Colonic mucosa (tissue), 2 donors: ENCODE measurements around the gene PALB2. TPM values are rescaled to one million over a fixed set of nuclear protein-coding genes. Genes with fewer than 3 reads are reported as not detected.

Source experiments
- total RNA-seq, 2 donors: library from RNA; stranded (reverse); fragmentation: NEBNext Ultra II Directional in 1 of 2; extraction: Animal tissue kit (Norgen Biotek cat#: 25700) in 1 of 2; gene quantifications; one replicate each; pipeline ENCODE4 v1.2.1, GENCODE V29; 2021
- donor health status: DM: no; HTN: no; CAD: no.
- donor health status: DM: no; HTN: no; CAD: no.

Gene PALB2
- total RNA-seq, 2 donors from 2014 or later: 8.2 to 13.3 TPM

Other genes starting within 250 kb of the PALB2 start
- gene COG7, start 188.1 kb downstream of the PALB2 start, total RNA-seq: 10 to 100 TPM; 31.4 to 40.0 TPM
- gene GGA2, start 130.8 kb downstream of the PALB2 start, total RNA-seq: 10 to 100 TPM; 45.3 to 48.0 TPM
- gene EARS2, start 84.0 kb downstream of the PALB2 start, total RNA-seq: 10 to 100 TPM; 12.3 to 28.7 TPM
- 10 to 100 TPM; 32.4 to 62.4 TPM for gene UBFD1, start 83.6 kb downstream of the PALB2 start, total RNA-seq
- 100 to 1,000 TPM; 136 to 212 TPM for gene NDUFAB1, start 45.0 kb downstream of the PALB2 start, total RNA-seq
- gene DCTN5, start 156 bp upstream of the PALB2 start, total RNA-seq: 10 to 100 TPM; 61.5 to 62.1 TPM
- 10 to 100 TPM; 17.6 to 84.7 TPM for gene PLK1, start 37.6 kb upstream of the PALB2 start, total RNA-seq
- 100 to 1,000 TPM; 121 to 191 TPM for gene ERN2, start 71.9 kb upstream of the PALB2 start, total RNA-seq
- 100 to 1,000 TPM in 1 of 2 donors, 10 to 100 TPM in 1; 36.0 to 261 TPM for gene CHP2, start 113.7 kb upstream of the PALB2 start, total RNA-seq
- 10 to 100 TPM in 1 of 2 donors, 1 to 10 TPM in 1; 2.5 to 10.7 TPM for gene PRKCB, start 194.7 kb upstream of the PALB2 start, total RNA-seq